WTC11 (cell line): Measurements from ENCODE around the gene TLK1. TPM values are rescaled to one million over a fixed set of nuclear protein-coding genes. Genes with fewer than 3 reads are reported as not detected.

Experiments used
- ATAC-seq: fragments of 200-7000 bp; cut with Tn5 transposase; 2 replicates; pipeline ENCODE4 v1.10.0; 2021; ENCODE audit warnings: mild to moderate bottlenecking, moderate library complexity
- CTCF ChIA-PET: fragments of 300-600 bp; sonication (Branson Sonifier 250); formaldehyde crosslinking; loops from one replicate; lab custom pipeline; 2021; ENCODE audit warnings: antibody characterized with exemption; lab: Charles Lee
- POLR2A ChIA-PET: fragments of 350-600 bp; sonication (Branson Sonifier 250); formaldehyde crosslinking; loops from one replicate; lab custom pipeline; 2021; ENCODE audit warnings: antibody characterized with exemption; lab: Charles Lee
- DNase-seq: peaks from one replicate; pipeline ENCODE4 v3.0.0; 2021; ENCODE audit warnings: low spot score
- H3K27ac Mint-ChIP-seq: 2 replicates; pipeline ENCODE4 v1.8.0; 2021; ENCODE audit warnings: mixed read lengths
- H3K27me3 Mint-ChIP-seq: 2 replicates; pipeline ENCODE4 v1.8.0; 2021; ENCODE audit warnings: low read depth, mild to moderate bottlenecking, moderate library complexity, mixed read lengths
- H3K36me3 Mint-ChIP-seq: 2 replicates; pipeline ENCODE4 v1.8.0; 2021; ENCODE audit warnings: mixed read lengths
- H3K4me1 Mint-ChIP-seq: 2 replicates; pipeline ENCODE4 v1.8.0; 2022; ENCODE audit warnings: mixed read lengths
- H3K4me3 Mint-ChIP-seq: 2 replicates; pipeline ENCODE4 v1.8.0; 2021; ENCODE audit warnings: mild to moderate bottlenecking, moderate library complexity, mixed read lengths
- H3K9me3 Mint-ChIP-seq: 2 replicates; pipeline ENCODE4 v1.8.0; 2021; ENCODE audit warnings: mixed read lengths
- IRF2 ChIP-seq: sonication (generic); formaldehyde crosslinking; IDR thresholded peaks from 2 replicates; pipeline ENCODE4 v1.8.0; 2022; ENCODE audit warnings: low read depth, missing genetic modification reagents, borderline replicate concordance
- JAZF1 ChIP-seq: fragments of 250-450 bp; sonication (Bioruptor Pico); IDR thresholded peaks from 2 replicates; pipeline ENCODE4 v1.9.0; 2021; ENCODE audit warnings: moderate library complexity, mild to moderate bottlenecking, inconsistent platforms
- NR1H2 ChIP-seq: sonication (generic); formaldehyde crosslinking; IDR thresholded peaks from 2 replicates; pipeline ENCODE4 v1.9.0; 2021; ENCODE audit warnings: mild to moderate bottlenecking, moderate library complexity, missing genetic modification reagents
- NR2C2 ChIP-seq: sonication (generic); formaldehyde crosslinking; IDR thresholded peaks from 2 replicates; pipeline ENCODE4 v1.8.0; 2022; ENCODE audit warnings: mild to moderate bottlenecking, missing genetic modification reagents
- PRRX2 ChIP-seq: fragments of 250-450 bp; sonication (Bioruptor Pico); IDR thresholded peaks from 2 replicates; pipeline ENCODE4 v1.8.0; 2021; ENCODE audit warnings: mild to moderate bottlenecking
- SOX15 ChIP-seq: fragments of 250-450 bp; sonication (Bioruptor Pico); IDR thresholded peaks from 2 replicates; pipeline ENCODE4 v1.9.0; 2021; ENCODE audit warnings: mild to moderate bottlenecking
- TP53 ChIP-seq: sonication (generic); formaldehyde crosslinking; IDR thresholded peaks from 2 replicates; pipeline ENCODE4 v1.8.1; 2023; ENCODE audit warnings: mild to moderate bottlenecking, missing genetic modification reagents
- ZBTB21 ChIP-seq: sonication (generic); formaldehyde crosslinking; IDR thresholded peaks from 2 replicates; pipeline ENCODE4 v1.8.1; 2023; ENCODE audit warnings: mild to moderate bottlenecking, missing genetic modification reagents, borderline replicate concordance
- ZNF121 ChIP-seq: sonication (generic); formaldehyde crosslinking; IDR thresholded peaks from 2 replicates; pipeline ENCODE4 v1.8.0; 2023; ENCODE audit warnings: missing genetic modification reagents
- ZNF138 ChIP-seq: sonication (generic); formaldehyde crosslinking; conservative IDR thresholded peaks from 2 replicates; pipeline ENCODE4 v1.8.1; 2022; ENCODE audit warnings: mild to moderate bottlenecking, moderate library complexity, missing genetic modification reagents
- ZNF317 ChIP-seq: sonication (generic); formaldehyde crosslinking; IDR thresholded peaks from 2 replicates; pipeline ENCODE4 v1.8.1; 2023; ENCODE audit warnings: low read depth, mild to moderate bottlenecking, moderate library complexity, missing genetic modification reagents, borderline replicate concordance
- ZNF423 ChIP-seq: fragments of 250-450 bp; sonication (Bioruptor Pico); IDR thresholded peaks from 2 replicates; pipeline ENCODE4 v2.1.2; 2022; ENCODE audit warnings: mild to moderate bottlenecking, moderate library complexity
- total RNA-seq: library from RNA; stranded (reverse); gene quantifications from 3 replicates; pipeline ENCODE4 v1.2.3, GENCODE V29; 2021
- TF ChIP-seq, protein P1 (sequence below): sonication (generic); formaldehyde crosslinking; IDR thresholded peaks from 2 replicates; pipeline ENCODE4 v1.8.0; 2022; ENCODE audit warnings: mild to moderate bottlenecking, missing genetic modification reagents
- TF ChIP-seq, protein P2 (sequence below): fragments of 250-450 bp; sonication (Bioruptor Pico); IDR thresholded peaks from 2 replicates; pipeline ENCODE4 v1.9.0; 2021; ENCODE audit warnings: moderate library complexity, mild to moderate bottlenecking, inconsistent platforms, borderline replicate concordance
- TF ChIP-seq, protein P3 (sequence below): fragments of 200-600 bp; IDR thresholded peaks from 2 replicates; pipeline ENCODE4 v1.8.0; 2022; ENCODE audit warnings: antibody characterized with exemption
- TF ChIP-seq, protein P4 (sequence below): sonication (generic); formaldehyde crosslinking; IDR thresholded peaks from 2 replicates; pipeline ENCODE4 v1.8.0; 2023; ENCODE audit warnings: missing genetic modification reagents, mild to moderate bottlenecking, borderline replicate concordance
- TF ChIP-seq, protein P5 (sequence below): sonication (generic); formaldehyde crosslinking; IDR thresholded peaks from 2 replicates; pipeline ENCODE4 v1.8.0; 2022; ENCODE audit warnings: mild to moderate bottlenecking, missing genetic modification reagents
- TF ChIP-seq, protein P6 (sequence below): sonication (generic); formaldehyde crosslinking; IDR thresholded peaks from 2 replicates; pipeline ENCODE4 v1.8.1; 2022; ENCODE audit warnings: mild to moderate bottlenecking, missing genetic modification reagents, moderate library complexity, borderline replicate concordance
- TF ChIP-seq, protein P7 (sequence below): sonication (generic); formaldehyde crosslinking; IDR thresholded peaks from 2 replicates; pipeline ENCODE4 v1.8.1; 2022; ENCODE audit warnings: low read depth, missing genetic modification reagents, borderline replicate concordance
- TF ChIP-seq, protein P8 (sequence below): sonication (generic); formaldehyde crosslinking; IDR thresholded peaks from 2 replicates; pipeline ENCODE4 v1.8.1; 2022; ENCODE audit warnings: missing genetic modification reagents, borderline replicate concordance

TLK1 gene
- total RNA-seq, 1 experiment from 2014 or later, result 91.1 TPM

DNA sequence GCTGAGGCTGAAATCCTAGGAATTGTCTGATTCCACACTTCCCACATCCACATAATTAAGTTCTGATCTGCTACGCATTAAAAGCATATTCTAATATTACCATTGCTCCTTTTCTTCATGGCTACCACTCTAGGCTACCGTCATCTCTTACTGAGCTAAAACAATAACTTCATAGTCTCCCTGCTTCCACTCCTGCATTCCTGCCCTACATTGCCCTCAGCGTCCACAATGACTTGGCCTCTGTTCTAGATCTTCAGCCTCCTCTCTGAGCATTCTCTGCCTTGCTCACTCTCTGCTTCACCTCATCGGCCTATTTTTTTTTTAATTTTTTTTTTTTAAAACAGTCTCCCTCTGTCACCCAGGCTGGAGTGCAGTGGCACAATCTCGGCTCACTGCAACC, 15.8 kb upstream of the TLK1 start:
- no peak for TF ChIP-seq PRRX2 (CRISPR knock-in tag)
- ATAC-seq, result no peak
- no peak overlapping the region for H3K4me3 Mint-ChIP-seq
- POLR2A ChIA-PET, result no interaction called here
- H3K4me1 Mint-ChIP-seq, result peaks cover 5% of the 10 kb centered on the region
- H3K27ac Mint-ChIP-seq, result no peak overlapping the region
- H3K27me3 Mint-ChIP-seq, result no peaks in the 10 kb centered on the region
- H3K9me3 Mint-ChIP-seq, result 0 out of 2 replicates have a peak, but pooled peaks cover 4% of the 10 kb centered on the region
- no peaks in the 10 kb centered on the region for H3K36me3 Mint-ChIP-seq
- CTCF ChIA-PET, result no interaction called here
- DNase-seq, result no peak

DNA sequence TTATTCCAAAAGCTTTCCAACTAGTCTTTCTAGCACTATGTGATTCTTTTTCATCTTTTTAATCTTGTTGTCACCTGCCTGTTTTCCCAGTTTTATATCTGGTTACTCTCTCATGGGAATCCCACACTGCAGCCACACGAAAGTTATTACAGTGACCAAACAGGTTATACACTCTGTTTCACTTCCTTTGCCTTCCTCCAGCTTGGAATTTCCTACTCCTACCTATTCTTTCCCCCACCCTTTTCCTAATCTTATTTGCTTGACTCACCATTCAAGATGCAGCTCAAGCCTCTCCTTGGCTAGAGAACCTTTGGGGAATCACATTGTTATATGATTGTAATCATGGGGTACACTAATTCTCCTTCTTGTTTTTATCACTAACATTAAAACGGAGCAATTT, 13.4 kb upstream of the TLK1 start:
- Mint-ChIP-seq H3K36me3 (no peaks in the 10 kb centered on the region), H3K4me3 (no peak overlapping the region), H3K27me3 (no peaks in the 10 kb centered on the region), H3K27ac (no peak overlapping the region), H3K9me3 (0 out of 2 replicates have a peak, but pooled peaks cover 4% of the 10 kb centered on the region), H3K4me1 (no peaks in the 10 kb centered on the region)
- ChIA-PET POLR2A (no interaction called here), CTCF (interaction anchor here (0.7 to 1.2 kb wide), 3 partner anchors 87 to 269 kb away, joined by 3 to 5 read pairs (median 4); no protein-coding TSS in a partner anchor)
- TF ChIP-seq ZBTB21 (CRISPR knock-in tag) (no peak), NR1H2 (CRISPR knock-in tag) (no peak), ZNF317 (CRISPR knock-in tag) (no peak), ZNF138 (CRISPR knock-in tag) (no peak), ZNF423 (no peak), SOX15 (CRISPR knock-in tag) (no peak), NR2C2 (CRISPR knock-in tag) (no peak), TP53 (CRISPR knock-in tag) (no peak), JAZF1 (CRISPR knock-in tag) (no peak), IRF2 (CRISPR knock-in tag) (no peak), ZNF121 (CRISPR knock-in tag) (no peak)
- TF ChIP-seq, protein P1, sequence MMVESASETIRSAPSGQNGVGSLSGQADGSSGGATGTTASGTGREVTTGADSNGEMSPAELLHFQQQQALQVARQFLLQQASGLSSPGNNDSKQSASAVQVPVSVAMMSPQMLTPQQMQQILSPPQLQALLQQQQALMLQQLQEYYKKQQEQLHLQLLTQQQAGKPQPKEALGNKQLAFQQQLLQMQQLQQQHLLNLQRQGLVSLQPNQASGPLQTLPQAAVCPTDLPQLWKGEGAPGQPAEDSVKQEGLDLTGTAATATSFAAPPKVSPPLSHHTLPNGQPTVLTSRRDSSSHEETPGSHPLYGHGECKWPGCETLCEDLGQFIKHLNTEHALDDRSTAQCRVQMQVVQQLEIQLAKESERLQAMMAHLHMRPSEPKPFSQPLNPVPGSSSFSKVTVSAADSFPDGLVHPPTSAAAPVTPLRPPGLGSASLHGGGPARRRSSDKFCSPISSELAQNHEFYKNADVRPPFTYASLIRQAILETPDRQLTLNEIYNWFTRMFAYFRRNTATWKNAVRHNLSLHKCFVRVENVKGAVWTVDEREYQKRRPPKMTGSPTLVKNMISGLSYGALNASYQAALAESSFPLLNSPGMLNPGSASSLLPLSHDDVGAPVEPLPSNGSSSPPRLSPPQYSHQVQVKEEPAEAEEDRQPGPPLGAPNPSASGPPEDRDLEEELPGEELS (CRISPR knock-in tag), result no peak
- TF ChIP-seq, protein P2, sequence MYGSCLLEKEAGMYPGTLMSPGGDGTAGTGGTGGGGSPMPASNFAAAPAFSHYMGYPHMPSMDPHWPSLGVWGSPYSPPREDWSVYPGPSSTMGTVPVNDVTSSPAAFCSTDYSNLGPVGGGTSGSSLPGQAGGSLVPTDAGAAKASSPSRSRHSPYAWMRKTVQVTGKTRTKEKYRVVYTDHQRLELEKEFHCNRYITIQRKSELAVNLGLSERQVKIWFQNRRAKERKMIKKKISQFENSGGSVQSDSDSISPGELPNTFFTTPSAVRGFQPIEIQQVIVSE (CRISPR knock-in tag), result no peak
- TF ChIP-seq, protein P3, sequence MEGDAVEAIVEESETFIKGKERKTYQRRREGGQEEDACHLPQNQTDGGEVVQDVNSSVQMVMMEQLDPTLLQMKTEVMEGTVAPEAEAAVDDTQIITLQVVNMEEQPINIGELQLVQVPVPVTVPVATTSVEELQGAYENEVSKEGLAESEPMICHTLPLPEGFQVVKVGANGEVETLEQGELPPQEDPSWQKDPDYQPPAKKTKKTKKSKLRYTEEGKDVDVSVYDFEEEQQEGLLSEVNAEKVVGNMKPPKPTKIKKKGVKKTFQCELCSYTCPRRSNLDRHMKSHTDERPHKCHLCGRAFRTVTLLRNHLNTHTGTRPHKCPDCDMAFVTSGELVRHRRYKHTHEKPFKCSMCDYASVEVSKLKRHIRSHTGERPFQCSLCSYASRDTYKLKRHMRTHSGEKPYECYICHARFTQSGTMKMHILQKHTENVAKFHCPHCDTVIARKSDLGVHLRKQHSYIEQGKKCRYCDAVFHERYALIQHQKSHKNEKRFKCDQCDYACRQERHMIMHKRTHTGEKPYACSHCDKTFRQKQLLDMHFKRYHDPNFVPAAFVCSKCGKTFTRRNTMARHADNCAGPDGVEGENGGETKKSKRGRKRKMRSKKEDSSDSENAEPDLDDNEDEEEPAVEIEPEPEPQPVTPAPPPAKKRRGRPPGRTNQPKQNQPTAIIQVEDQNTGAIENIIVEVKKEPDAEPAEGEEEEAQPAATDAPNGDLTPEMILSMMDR, result no peak
- TF ChIP-seq, protein P4, sequence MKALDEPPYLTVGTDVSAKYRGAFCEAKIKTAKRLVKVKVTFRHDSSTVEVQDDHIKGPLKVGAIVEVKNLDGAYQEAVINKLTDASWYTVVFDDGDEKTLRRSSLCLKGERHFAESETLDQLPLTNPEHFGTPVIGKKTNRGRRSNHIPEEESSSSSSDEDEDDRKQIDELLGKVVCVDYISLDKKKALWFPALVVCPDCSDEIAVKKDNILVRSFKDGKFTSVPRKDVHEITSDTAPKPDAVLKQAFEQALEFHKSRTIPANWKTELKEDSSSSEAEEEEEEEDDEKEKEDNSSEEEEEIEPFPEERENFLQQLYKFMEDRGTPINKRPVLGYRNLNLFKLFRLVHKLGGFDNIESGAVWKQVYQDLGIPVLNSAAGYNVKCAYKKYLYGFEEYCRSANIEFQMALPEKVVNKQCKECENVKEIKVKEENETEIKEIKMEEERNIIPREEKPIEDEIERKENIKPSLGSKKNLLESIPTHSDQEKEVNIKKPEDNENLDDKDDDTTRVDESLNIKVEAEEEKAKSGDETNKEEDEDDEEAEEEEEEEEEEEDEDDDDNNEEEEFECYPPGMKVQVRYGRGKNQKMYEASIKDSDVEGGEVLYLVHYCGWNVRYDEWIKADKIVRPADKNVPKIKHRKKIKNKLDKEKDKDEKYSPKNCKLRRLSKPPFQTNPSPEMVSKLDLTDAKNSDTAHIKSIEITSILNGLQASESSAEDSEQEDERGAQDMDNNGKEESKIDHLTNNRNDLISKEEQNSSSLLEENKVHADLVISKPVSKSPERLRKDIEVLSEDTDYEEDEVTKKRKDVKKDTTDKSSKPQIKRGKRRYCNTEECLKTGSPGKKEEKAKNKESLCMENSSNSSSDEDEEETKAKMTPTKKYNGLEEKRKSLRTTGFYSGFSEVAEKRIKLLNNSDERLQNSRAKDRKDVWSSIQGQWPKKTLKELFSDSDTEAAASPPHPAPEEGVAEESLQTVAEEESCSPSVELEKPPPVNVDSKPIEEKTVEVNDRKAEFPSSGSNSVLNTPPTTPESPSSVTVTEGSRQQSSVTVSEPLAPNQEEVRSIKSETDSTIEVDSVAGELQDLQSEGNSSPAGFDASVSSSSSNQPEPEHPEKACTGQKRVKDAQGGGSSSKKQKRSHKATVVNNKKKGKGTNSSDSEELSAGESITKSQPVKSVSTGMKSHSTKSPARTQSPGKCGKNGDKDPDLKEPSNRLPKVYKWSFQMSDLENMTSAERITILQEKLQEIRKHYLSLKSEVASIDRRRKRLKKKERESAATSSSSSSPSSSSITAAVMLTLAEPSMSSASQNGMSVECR (CRISPR knock-in tag), result no peak
- TF ChIP-seq, protein P5, sequence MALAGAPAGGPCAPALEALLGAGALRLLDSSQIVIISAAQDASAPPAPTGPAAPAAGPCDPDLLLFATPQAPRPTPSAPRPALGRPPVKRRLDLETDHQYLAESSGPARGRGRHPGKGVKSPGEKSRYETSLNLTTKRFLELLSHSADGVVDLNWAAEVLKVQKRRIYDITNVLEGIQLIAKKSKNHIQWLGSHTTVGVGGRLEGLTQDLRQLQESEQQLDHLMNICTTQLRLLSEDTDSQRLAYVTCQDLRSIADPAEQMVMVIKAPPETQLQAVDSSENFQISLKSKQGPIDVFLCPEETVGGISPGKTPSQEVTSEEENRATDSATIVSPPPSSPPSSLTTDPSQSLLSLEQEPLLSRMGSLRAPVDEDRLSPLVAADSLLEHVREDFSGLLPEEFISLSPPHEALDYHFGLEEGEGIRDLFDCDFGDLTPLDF (CRISPR knock-in tag), result no peak
- TF ChIP-seq, protein P6, sequence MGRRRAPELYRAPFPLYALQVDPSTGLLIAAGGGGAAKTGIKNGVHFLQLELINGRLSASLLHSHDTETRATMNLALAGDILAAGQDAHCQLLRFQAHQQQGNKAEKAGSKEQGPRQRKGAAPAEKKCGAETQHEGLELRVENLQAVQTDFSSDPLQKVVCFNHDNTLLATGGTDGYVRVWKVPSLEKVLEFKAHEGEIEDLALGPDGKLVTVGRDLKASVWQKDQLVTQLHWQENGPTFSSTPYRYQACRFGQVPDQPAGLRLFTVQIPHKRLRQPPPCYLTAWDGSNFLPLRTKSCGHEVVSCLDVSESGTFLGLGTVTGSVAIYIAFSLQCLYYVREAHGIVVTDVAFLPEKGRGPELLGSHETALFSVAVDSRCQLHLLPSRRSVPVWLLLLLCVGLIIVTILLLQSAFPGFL (CRISPR knock-in tag), result no peak
- TF ChIP-seq, protein P7, sequence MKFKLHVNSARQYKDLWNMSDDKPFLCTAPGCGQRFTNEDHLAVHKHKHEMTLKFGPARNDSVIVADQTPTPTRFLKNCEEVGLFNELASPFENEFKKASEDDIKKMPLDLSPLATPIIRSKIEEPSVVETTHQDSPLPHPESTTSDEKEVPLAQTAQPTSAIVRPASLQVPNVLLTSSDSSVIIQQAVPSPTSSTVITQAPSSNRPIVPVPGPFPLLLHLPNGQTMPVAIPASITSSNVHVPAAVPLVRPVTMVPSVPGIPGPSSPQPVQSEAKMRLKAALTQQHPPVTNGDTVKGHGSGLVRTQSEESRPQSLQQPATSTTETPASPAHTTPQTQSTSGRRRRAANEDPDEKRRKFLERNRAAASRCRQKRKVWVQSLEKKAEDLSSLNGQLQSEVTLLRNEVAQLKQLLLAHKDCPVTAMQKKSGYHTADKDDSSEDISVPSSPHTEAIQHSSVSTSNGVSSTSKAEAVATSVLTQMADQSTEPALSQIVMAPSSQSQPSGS, result no peak
- TF ChIP-seq, protein P8, sequence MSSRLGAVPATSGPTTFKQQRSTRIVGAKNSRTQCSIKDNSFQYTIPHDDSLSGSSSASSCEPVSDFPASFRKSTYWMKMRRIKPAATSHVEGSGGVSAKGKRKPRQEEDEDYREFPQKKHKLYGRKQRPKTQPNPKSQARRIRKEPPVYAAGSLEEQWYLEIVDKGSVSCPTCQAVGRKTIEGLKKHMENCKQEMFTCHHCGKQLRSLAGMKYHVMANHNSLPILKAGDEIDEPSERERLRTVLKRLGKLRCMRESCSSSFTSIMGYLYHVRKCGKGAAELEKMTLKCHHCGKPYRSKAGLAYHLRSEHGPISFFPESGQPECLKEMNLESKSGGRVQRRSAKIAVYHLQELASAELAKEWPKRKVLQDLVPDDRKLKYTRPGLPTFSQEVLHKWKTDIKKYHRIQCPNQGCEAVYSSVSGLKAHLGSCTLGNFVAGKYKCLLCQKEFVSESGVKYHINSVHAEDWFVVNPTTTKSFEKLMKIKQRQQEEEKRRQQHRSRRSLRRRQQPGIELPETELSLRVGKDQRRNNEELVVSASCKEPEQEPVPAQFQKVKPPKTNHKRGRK, result no peak
- ATAC-seq (no peak), DNase-seq (no peak)
